VCaP (cell line): ENCODE data around the gene ADAM15.

Source experiments
- H3K27ac ChIP-seq: fragments of 450-650 bp; 2 replicates; pipeline ENCODE4 v1.5.1; 2017
- TF ChIP-seq, protein P1 (sequence below): fragments of 450-650 bp; conservative IDR thresholded peaks from 2 replicates; pipeline ENCODE4 v1.5.1; 2017; ENCODE audit warnings: mild to moderate bottlenecking, moderate library complexity

ADAM15 gene

DNA sequence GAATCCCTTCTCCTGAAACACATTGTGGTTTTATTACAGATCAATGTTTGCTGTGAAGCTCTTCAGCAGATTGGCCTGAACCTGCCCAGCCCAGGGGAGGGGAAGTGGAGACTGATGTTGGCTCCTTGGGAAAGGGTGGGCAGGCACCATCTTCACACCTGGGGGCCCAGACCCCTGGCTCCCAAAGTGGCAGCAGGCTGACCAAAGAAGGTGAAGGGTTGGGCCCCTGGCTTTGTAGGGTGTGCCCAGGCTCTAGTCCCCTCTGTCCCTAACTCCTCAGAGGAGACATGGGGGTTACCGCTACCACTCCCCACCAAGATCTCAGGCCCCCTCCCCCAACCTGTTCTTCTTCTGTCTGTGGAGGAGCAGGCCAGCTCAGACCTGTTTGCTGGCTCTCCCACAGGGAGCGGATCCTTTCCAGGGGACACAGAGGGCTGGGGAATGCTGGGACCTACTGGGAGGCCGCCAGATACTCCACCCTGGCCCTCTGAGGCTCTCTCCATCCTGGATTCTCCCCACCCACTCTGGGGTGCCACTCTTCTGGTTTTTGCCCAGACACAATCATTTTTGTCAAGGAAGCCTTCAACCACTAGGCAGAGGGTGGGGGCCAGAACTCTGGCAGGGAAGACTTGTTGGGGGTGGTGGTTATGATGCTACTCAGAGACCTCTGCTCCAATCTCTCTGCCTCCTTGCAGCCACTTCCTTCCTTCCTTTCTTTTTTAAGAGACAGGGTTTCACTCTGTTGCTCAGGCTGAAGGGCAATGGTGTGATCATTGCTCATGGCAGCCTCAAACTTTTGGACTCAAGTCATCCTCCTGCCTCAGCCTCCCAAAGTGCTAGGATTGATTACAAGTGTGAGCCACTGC, 22.5 kb downstream of the ADAM15 start:
- TF ChIP-seq, protein P1, sequence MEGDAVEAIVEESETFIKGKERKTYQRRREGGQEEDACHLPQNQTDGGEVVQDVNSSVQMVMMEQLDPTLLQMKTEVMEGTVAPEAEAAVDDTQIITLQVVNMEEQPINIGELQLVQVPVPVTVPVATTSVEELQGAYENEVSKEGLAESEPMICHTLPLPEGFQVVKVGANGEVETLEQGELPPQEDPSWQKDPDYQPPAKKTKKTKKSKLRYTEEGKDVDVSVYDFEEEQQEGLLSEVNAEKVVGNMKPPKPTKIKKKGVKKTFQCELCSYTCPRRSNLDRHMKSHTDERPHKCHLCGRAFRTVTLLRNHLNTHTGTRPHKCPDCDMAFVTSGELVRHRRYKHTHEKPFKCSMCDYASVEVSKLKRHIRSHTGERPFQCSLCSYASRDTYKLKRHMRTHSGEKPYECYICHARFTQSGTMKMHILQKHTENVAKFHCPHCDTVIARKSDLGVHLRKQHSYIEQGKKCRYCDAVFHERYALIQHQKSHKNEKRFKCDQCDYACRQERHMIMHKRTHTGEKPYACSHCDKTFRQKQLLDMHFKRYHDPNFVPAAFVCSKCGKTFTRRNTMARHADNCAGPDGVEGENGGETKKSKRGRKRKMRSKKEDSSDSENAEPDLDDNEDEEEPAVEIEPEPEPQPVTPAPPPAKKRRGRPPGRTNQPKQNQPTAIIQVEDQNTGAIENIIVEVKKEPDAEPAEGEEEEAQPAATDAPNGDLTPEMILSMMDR: no peak
- H3K27ac ChIP-seq: no peak overlapping the region

DNA sequence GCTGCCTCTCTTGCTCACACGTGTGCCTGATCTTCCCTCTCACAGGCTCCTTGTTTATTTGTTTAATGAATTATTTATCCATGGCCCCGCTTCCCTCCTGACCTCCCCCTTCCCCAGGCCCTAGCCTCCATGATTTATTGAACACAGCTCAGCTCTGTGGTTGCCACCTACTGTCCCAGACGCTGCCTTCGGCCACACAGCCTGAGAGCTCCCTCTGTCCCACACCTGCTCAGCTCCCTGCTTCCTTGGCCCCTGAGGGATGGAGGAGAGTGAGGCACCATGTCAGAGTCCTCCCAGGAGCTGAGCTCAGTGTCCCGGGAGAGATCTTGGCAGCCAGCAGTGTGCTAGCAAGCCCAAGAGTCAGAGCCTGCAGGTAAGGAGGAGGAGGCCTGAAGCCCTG, 24.4 kb downstream of the ADAM15 start:
- TF ChIP-seq, protein P1: no peak
- no peak overlapping the region for H3K27ac ChIP-seq

DNA sequence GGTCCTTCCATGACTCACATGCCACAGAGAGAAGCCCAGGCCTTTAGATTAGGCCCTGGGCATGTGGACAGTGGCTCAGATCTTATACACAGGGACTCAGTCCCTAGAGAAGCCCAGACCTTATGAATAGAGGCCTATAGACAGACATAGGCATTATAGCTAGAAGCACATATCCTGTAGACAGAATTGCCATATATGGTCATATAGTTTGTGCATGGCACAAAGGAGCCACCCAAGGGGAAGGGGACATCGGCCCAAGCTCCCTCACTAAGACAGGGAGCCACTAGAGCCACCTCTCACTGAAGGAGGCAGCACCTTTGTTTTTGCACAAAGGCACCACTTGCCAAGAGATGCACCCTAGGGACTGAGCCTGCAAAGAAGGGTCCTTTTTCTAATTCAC, 25.3 kb downstream of the ADAM15 start:
- TF ChIP-seq, protein P1: no peak
- no peak overlapping the region for H3K27ac ChIP-seq

DNA sequence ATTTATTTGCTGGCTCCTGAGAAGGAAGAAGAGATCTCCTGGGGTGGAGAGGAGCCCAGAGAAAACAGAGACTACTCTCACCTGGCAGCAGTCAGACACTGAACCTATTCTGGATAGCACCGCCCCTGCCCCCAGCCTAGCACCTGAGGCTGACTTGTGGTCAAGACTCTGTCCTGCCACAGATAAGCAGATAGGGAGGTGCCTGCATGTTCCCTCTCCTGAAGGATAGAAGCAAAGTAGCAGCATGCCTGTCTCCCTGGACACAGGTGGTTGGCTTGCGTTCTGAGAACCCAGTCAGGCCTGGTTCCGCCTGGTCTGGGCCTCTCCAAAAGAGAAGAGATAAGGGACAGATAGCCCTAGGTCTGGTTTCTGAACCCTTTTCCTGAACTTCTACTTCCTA, 26.2 kb downstream of the ADAM15 start:
- H3K27ac ChIP-seq: no peak overlapping the region
- TF ChIP-seq, protein P1: no peak

DNA sequence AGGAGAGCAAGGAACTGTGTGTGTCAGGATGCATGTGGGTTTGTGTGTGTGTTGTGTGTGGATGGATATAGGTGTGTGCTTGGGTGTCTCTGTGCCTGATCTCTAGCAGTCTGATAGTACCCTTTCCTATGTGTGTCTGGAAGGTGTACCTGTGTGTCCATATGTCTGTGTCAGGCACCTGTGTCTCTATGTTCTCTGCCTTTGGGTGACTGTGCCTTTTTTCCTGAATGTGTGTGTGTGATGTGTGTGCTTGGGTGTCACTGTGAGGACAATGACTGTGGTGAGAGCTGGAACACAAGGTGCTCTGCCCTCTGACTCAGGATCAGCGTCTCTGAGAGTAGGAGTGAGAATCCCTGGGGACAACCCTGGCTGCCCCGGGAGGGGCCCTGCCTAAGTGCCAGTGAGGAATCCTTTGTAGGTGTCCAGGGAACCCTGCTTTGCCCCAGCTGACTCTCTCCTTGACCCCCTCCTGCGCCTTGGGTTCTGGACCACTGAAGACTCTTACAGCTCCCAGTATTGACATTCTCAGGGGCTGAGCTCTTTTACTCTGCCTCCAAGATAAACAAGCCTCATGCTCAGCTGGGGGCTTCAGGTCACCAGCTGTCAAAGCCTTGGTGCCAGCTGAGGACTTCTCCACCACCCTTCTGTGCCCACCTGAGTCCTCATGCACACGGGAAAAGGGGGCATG, 26.8 kb downstream of the ADAM15 start:
- TF ChIP-seq, protein P1: no peak
- H3K27ac ChIP-seq: peak overlapping the region; percentile 81; the same call in 1 of the 2 replicates

DNA sequence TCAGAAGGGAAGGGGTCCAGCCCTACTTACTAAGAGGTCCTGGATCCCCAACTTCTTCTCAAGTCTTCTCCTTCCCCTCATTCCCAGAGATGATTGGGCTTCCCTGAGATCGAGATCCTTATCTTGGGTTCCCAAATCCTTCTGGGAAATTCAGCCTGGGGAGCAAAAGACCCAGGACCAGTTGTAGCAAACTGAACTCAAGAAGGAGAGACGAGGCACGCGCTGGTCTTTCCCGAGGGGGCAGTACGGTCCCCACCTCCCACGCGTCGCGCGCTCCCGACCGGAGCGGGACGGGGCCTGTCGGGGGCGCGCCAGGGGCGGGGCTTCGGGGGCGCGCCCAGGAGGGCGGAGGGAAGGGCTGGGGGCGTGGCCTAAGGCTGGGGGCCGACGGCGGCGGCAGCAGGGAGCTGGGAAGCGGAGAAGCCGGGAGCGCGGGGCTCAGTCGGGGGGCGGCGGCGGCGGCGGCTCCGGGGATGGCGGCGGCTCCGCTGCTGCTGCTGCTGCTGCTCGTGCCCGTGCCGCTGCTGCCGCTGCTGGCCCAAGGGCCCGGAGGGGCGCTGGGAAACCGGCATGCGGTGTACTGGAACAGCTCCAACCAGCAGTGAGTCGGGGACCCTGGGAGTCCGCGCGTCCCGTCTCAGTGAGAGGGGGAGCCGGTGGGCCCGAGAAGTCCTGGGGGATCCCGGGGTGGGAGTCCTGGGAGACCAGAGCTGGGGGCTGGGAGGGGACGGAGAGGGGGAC, 27.5 kb downstream of the ADAM15 start, which contains the start of gene EFNA3:
Gene EFNA3 (plus strand): TSS at position 369 of the 741 bp plus-strand sequence. CDS start 105 bp downstream, at position 474.
- peak within 1 kb of the TSS; percentile 81; the same call in 1 of the 2 replicates for H3K27ac ChIP-seq
- TF ChIP-seq, protein P1: no peak

DNA sequence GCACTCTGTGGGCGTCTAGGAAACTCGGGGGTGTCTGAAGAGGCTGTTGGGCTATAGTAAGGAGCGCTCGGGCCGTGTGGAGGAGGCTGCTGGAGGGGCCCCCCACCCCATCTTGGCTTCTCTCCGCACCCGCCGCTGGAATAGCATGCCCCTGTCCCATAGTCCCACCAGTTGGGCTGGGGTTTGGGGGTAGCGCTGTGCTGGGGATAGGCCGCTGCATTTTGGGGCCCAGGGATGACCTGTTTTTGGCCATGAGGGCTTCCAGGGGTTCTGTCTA, 28.0 kb downstream of the ADAM15 start:
- TF ChIP-seq, protein P1: no peak

More for the DNA sequence above, 28.0 kb downstream of the ADAM15 start:
- peak overlapping the region; percentile 81; the same call in 1 of the 2 replicates for H3K27ac ChIP-seq
